GM21360 (cell line): ENCODE results near the gene C2CD2.

Source experiments
- ATAC-seq: cut with Tn5 transposase; IDR thresholded peaks from one replicate; pipeline ENCODE4 v1.9.1; 2021; ENCODE audit warnings: mild to moderate bottlenecking, moderate library complexity; ENCODE audit not compliant: unreplicated experiment

Gene C2CD2

GRCh38 chr21:41890355-41890754 is 63.5 kb downstream of the C2CD2 start:
- no peak for ATAC-seq

GRCh38 chr21:41888749-41889376 is 65.0 kb downstream of the C2CD2 start:
- no peak for ATAC-seq

- ATAC-seq: no peak
These were observed 66.2 kb downstream of the C2CD2 start for GRCh38 chr21:41887667-41888066.

- ATAC-seq: no peak
These were observed 67.5 kb downstream of the C2CD2 start for GRCh38 chr21:41886328-41886727.

- ATAC-seq: no peak
These were observed 68.3 kb downstream of the C2CD2 start for GRCh38 chr21:41885341-41886024.

GRCh38 chr21:41884501-41885030 is 69.3 kb downstream of the C2CD2 start:
- no peak for ATAC-seq

- no peak for ATAC-seq
These were observed 70.2 kb downstream of the C2CD2 start for GRCh38 chr21:41883582-41883981.

GRCh38 chr21:41881051-41881450 is 72.8 kb downstream of the C2CD2 start:
- ATAC-seq: no peak

GRCh38 chr21:41880153-41880552 is 73.7 kb downstream of the C2CD2 start:
- no peak for ATAC-seq

GRCh38 chr21:41879190-41879998 is 74.4 kb downstream of the C2CD2 start, which contains the start of gene PRDM15:
PRDM15 (minus strand) TSS chr21:41879344; CDS start chr21:41860363, 18,981 bp downstream.
- no peak for ATAC-seq

GRCh38 chr21:41878831-41879189 is 75.0 kb downstream of the C2CD2 start:
- ATAC-seq: no peak

GRCh38 chr21:41877901-41878830 is 75.7 kb downstream of the C2CD2 start:
- ATAC-seq: no peak

GRCh38 chr21:41876928-41877652 is 76.7 kb downstream of the C2CD2 start:
- no peak for ATAC-seq

GRCh38 chr21:41876396-41876795 is 77.4 kb downstream of the C2CD2 start:
- no peak for ATAC-seq

GRCh38 chr21:41875086-41875485 is 78.7 kb downstream of the C2CD2 start:
- ATAC-seq: no peak

- no peak for ATAC-seq
These were observed 79.2 kb downstream of the C2CD2 start for GRCh38 chr21:41874611-41875010.

GRCh38 chr21:41873426-41873825 is 80.4 kb downstream of the C2CD2 start:
- ATAC-seq: no peak

GRCh38 chr21:41873005-41873404 is 80.8 kb downstream of the C2CD2 start:
- ATAC-seq: no peak

GRCh38 chr21:41871293-41872030 is 82.4 kb downstream of the C2CD2 start:
- ATAC-seq: no peak
